ENCODE measurements around the gene NTRK3. TPM values are rescaled to one million over a fixed set of nuclear protein-coding genes. Genes with fewer than 3 reads are reported as not detected.

NTRK3 gene
- total RNA-seq, 2 donors from 2014 or later: not detected

- H3K4me3 Mint-ChIP-seq: no peak overlapping the region
- ATAC-seq (no peak), DNase-seq (no peak)
- peaks cover 15% of the 10 kb centered on the region for H3K27me3 Mint-ChIP-seq
- no peaks in the 10 kb centered on the region for H3K4me1 Mint-ChIP-seq
- H3K36me3 Mint-ChIP-seq (ENCODE audit: low read depth): no peaks in the 10 kb centered on the region
- no peaks in the 10 kb centered on the region for H3K9me3 ChIP-seq (ENCODE audit: control insufficient read depth, low read length, poor library complexity, severe bottlenecking)
- no peak overlapping the region for H3K27ac Mint-ChIP-seq
Observed at GRCh38 chr15:88022716-88023115, 233.8 kb downstream of the NTRK3 start.

DNA sequence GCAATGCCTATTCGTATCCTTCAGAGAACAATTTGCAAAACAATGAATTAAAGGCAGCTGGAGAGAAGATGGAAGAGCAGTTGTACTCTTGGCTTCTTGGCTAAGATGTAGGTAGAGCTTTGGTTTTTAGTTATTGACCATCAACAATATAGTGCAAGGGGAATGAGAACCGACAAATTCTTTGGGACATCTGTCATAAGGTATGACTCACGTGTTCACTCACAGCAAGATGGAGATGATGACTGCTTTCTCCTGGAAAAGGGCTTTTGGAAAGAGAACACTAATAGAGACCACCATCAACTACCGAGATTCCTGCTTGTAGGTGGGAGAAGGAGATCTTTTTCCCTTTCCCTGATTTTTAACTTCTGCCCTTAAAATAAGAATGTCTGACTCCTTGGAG is 234.9 kb downstream of the NTRK3 start:
- H3K9me3 ChIP-seq (ENCODE audit: control insufficient read depth, low read length, poor library complexity, severe bottlenecking): no peaks in the 10 kb centered on the region
- Mint-ChIP-seq H3K36me3 (ENCODE audit: low read depth) (no peaks in the 10 kb centered on the region), H3K4me1 (no peaks in the 10 kb centered on the region), H3K27me3 (peaks cover 15% of the 10 kb centered on the region), H3K27ac (no peak overlapping the region), H3K4me3 (no peak overlapping the region)
- DNase-seq (no peak), ATAC-seq (no peak)

DNA sequence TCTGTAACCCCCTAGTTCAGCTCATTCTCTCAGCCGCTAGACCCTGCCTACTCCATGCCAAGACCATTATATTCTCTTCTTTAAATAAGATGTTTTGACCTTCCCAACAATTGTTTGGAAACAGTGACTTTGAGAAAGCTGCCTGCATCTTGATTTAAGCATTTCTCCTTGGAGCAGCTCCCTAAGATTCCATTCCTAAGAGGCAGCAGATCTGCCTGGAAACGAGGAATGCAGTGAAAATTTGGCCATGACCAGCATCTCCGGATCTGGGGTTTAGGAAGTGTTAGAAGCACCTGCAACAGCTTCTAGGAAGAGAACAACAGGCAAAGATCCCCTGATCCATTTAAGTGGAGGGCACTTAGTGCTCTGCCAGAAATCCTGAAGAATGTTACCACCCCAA is 235.7 kb downstream of the NTRK3 start:
- H3K9me3 ChIP-seq (ENCODE audit: control insufficient read depth, low read length, poor library complexity, severe bottlenecking): no peaks in the 10 kb centered on the region
- Mint-ChIP-seq H3K4me3 (no peak overlapping the region), H3K4me1 (no peaks in the 10 kb centered on the region), H3K27ac (no peak overlapping the region), H3K36me3 (ENCODE audit: low read depth) (no peaks in the 10 kb centered on the region), H3K27me3 (peaks cover 23% of the 10 kb centered on the region)
- ATAC-seq (no peak), DNase-seq (no peak)

DNA sequence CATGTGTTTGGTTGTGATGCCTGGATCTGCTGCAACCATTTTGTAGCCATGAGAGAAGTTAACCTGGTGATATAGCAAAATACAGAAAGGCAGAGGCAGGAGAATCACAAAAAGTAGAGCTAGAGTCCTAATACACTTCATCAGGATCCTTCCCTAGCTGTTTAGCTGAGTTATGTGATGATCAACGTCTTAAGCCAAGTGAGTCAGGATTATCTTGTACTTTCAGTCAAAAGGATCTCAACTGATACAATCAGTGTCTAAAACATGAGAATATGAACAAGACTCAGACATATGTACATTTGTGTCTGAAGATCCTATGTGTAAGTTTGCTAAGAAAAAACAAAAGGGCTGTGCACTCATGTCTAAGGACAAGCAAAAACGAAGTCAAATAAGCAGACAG is 236.9 kb downstream of the NTRK3 start:
- Mint-ChIP-seq H3K27ac (no peak overlapping the region), H3K36me3 (ENCODE audit: low read depth) (peaks cover 2% of the 10 kb centered on the region), H3K4me1 (no peaks in the 10 kb centered on the region), H3K4me3 (no peak overlapping the region), H3K27me3 (peaks cover 31% of the 10 kb centered on the region)
- H3K9me3 ChIP-seq (ENCODE audit: control insufficient read depth, low read length, poor library complexity, severe bottlenecking): no peaks in the 10 kb centered on the region
- no peak for DNase-seq
- ATAC-seq: no peak

- Mint-ChIP-seq H3K27ac (no peak overlapping the region), H3K36me3 (ENCODE audit: low read depth) (peaks cover 2% of the 10 kb centered on the region), H3K4me3 (no peak overlapping the region), H3K4me1 (no peaks in the 10 kb centered on the region), H3K27me3 (peaks cover 31% of the 10 kb centered on the region)
- H3K9me3 ChIP-seq (ENCODE audit: control insufficient read depth, low read length, poor library complexity, severe bottlenecking): no peaks in the 10 kb centered on the region
- ATAC-seq (no peak), DNase-seq (no peak)
Observed at GRCh38 chr15:88018869-88019641, 237.5 kb downstream of the NTRK3 start.

- peaks cover 2% of the 10 kb centered on the region for H3K36me3 Mint-ChIP-seq (ENCODE audit: low read depth)
- ATAC-seq (no peak), DNase-seq (no peak)
- no peaks in the 10 kb centered on the region for H3K4me1 Mint-ChIP-seq
- H3K9me3 ChIP-seq (ENCODE audit: control insufficient read depth, low read length, poor library complexity, severe bottlenecking): no peaks in the 10 kb centered on the region
- no peak overlapping the region for H3K4me3 Mint-ChIP-seq
- peaks cover 31% of the 10 kb centered on the region for H3K27me3 Mint-ChIP-seq
- no peak overlapping the region for H3K27ac Mint-ChIP-seq
Observed at GRCh38 chr15:88017753-88018152, 238.8 kb downstream of the NTRK3 start.

- peaks cover 2% of the 10 kb centered on the region for H3K36me3 Mint-ChIP-seq (ENCODE audit: low read depth)
- no peak for ATAC-seq
- DNase-seq: no peak
- H3K4me3 Mint-ChIP-seq: no peak overlapping the region
- H3K27ac Mint-ChIP-seq: no peak overlapping the region
- H3K27me3 Mint-ChIP-seq: peaks cover 29% of the 10 kb centered on the region
- no peaks in the 10 kb centered on the region for H3K4me1 Mint-ChIP-seq
- H3K9me3 ChIP-seq (ENCODE audit: control insufficient read depth, low read length, poor library complexity, severe bottlenecking): no peaks in the 10 kb centered on the region
Observed at GRCh38 chr15:88016406-88016805, 240.1 kb downstream of the NTRK3 start.

DNA sequence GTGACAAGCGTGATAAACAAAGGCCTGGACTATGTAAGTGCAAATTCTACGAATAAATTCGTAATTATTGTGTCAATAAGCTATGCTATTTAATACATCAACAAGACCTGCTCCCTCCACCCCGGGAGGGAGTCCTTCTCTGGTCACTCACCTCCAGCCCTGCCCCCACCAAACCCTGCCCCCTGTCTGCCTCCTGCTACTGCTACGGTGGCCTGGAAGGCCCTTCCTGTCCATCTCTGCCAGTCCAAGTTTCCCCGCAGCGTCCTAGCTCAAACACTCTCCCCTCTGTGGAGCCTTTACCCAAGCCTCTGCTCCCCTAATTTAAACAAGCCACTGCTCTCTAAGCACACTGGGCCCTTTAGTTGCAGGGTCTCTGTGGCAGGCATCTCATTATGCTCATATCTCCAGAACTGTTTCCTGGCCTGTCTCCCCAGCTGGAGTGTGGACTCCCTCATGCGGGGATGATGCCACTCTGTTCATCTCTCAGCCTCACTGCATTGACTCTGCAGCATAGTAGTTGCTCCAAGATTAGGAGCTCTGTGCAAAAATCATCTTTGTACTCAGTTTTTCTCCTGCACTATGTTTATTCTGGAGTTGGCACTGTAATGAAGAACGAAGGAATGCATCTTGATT is 241.2 kb downstream of the NTRK3 start:
- Mint-ChIP-seq H3K27ac (no peak overlapping the region), H3K36me3 (ENCODE audit: low read depth) (peaks cover 2% of the 10 kb centered on the region), H3K4me3 (no peak overlapping the region), H3K27me3 (peaks cover 25% of the 10 kb centered on the region), H3K4me1 (no peaks in the 10 kb centered on the region)
- ATAC-seq (no peak), DNase-seq (no peak)
- H3K9me3 ChIP-seq (ENCODE audit: control insufficient read depth, low read length, poor library complexity, severe bottlenecking): no peaks in the 10 kb centered on the region

- DNase-seq (no peak), ATAC-seq (no peak)
- no peaks in the 10 kb centered on the region for H3K4me1 Mint-ChIP-seq
- H3K9me3 ChIP-seq (ENCODE audit: control insufficient read depth, low read length, poor library complexity, severe bottlenecking): no peaks in the 10 kb centered on the region
- peaks cover 2% of the 10 kb centered on the region for H3K36me3 Mint-ChIP-seq (ENCODE audit: low read depth)
- H3K27me3 Mint-ChIP-seq: peaks cover 25% of the 10 kb centered on the region
- no peak overlapping the region for H3K4me3 Mint-ChIP-seq
- no peak overlapping the region for H3K27ac Mint-ChIP-seq
Observed at GRCh38 chr15:88014454-88015160, 241.9 kb downstream of the NTRK3 start.

DNA sequence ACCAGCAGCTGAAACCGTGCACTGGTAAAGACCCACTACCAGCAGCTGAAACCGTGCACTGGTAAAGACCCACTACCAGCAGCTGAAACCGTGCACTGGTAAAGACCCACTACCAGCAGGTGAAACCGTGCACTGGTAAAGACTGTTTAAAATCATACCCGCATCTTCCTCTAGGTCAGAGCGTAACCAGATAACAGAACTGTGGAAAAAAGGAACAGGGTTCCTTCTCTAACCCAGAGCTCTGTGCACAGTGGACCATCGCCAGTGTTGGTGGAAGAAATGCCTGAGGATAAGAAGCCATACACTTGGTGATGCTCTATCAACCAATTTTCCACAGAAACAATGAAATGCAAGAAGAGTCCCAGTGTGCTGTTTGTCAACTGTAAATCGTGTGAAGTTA is 243.4 kb downstream of the NTRK3 start:
- H3K9me3 ChIP-seq (ENCODE audit: control insufficient read depth, low read length, poor library complexity, severe bottlenecking): no peaks in the 10 kb centered on the region
- peaks cover 21% of the 10 kb centered on the region for H3K27me3 Mint-ChIP-seq
- no peaks in the 10 kb centered on the region for H3K4me1 Mint-ChIP-seq
- H3K4me3 Mint-ChIP-seq: no peak overlapping the region
- no peak overlapping the region for H3K27ac Mint-ChIP-seq
- DNase-seq: no peak
- peaks cover 2% of the 10 kb centered on the region for H3K36me3 Mint-ChIP-seq (ENCODE audit: low read depth)
- no peak for ATAC-seq

GRCh38 chr15:88012688-88013087 is 243.9 kb downstream of the NTRK3 start:
- Mint-ChIP-seq H3K27me3 (peaks cover 21% of the 10 kb centered on the region), H3K4me3 (no peak overlapping the region), H3K36me3 (ENCODE audit: low read depth) (peaks cover 2% of the 10 kb centered on the region), H3K27ac (no peak overlapping the region), H3K4me1 (no peaks in the 10 kb centered on the region)
- no peak for DNase-seq
- H3K9me3 ChIP-seq (ENCODE audit: control insufficient read depth, low read length, poor library complexity, severe bottlenecking): no peaks in the 10 kb centered on the region
- no peak for ATAC-seq

- H3K4me1 Mint-ChIP-seq: no peaks in the 10 kb centered on the region
- no peak for DNase-seq
- no peak overlapping the region for H3K4me3 Mint-ChIP-seq
- H3K27me3 Mint-ChIP-seq: peaks cover 21% of the 10 kb centered on the region
- H3K9me3 ChIP-seq (ENCODE audit: control insufficient read depth, low read length, poor library complexity, severe bottlenecking): no peaks in the 10 kb centered on the region
- no peak for ATAC-seq
- no peak overlapping the region for H3K27ac Mint-ChIP-seq
- H3K36me3 Mint-ChIP-seq (ENCODE audit: low read depth): peaks cover 2% of the 10 kb centered on the region
Observed at GRCh38 chr15:88012233-88012632, 244.3 kb downstream of the NTRK3 start.

DNA sequence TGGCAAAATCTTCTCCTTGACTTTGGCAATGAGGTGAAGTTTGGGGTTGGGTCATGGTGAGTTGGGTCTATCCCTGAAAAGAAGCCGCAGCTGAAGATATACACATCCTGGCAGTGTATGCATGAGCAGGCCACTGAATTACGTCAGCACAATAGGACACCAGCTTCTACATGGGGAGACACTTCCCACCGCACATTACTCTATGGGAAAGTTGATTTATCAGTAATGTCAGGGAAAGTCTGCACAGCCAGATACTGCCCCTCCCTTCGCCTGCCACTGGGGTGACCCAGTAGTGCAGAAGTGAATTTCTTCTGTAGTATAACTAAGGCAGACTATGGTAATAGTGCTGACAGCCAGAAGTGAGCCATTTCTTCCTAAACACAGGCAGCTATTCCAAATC is 245.0 kb downstream of the NTRK3 start:
- Mint-ChIP-seq H3K4me3 (no peak overlapping the region), H3K27ac (no peak overlapping the region), H3K36me3 (ENCODE audit: low read depth) (peaks cover 2% of the 10 kb centered on the region), H3K4me1 (no peaks in the 10 kb centered on the region), H3K27me3 (peaks cover 22% of the 10 kb centered on the region)
- no peaks in the 10 kb centered on the region for H3K9me3 ChIP-seq (ENCODE audit: control insufficient read depth, low read length, poor library complexity, severe bottlenecking)
- DNase-seq: no peak
- ATAC-seq: no peak
